PC-9 (cell line): ENCODE data around the gene C6orf163.

Experiments
- EZH2 ChIP-seq: fragments of 200-600 bp; sonication (generic); IDR thresholded peaks from 2 replicates; pipeline ENCODE4 v1.8.0; 2017; ENCODE audit warnings: antibody characterized with exemption, low read depth
- TF ChIP-seq, protein P1 (sequence below): fragments of 200-600 bp; sonication (generic); conservative IDR thresholded peaks from 2 replicates; pipeline ENCODE4 v1.6.1; 2017; ENCODE audit warnings: mixed run types, antibody characterized with exemption, mild to moderate bottlenecking, moderate library complexity

DNA sequence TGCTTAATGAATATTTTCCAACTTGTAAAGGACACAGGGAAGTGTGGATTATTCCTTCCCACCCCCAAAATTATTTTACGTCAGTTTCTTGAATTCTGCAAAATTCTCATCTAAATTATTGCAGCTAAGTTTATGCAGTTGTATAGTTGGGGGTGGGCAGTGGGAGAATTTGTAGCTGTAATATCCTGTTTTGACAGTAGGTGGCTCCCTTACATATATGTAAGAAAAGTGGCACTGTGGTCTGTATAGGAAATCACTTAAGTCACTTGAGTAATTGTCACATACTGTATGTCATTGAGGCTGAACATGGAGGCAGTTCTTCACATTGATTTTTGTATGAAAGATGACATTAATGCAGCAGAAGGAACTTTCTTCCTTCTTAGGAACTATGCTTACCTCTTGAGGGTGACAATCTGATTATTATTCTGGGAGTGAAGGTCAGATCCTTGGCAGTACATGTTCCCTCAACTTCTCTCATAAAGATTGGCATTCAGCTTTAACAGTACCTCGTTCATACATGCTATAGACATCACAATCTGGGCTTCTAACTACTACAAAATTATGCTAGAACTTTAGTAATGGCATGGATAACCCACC lies 48.5 kb downstream of the C6orf163 start:
- TF ChIP-seq, protein P1, sequence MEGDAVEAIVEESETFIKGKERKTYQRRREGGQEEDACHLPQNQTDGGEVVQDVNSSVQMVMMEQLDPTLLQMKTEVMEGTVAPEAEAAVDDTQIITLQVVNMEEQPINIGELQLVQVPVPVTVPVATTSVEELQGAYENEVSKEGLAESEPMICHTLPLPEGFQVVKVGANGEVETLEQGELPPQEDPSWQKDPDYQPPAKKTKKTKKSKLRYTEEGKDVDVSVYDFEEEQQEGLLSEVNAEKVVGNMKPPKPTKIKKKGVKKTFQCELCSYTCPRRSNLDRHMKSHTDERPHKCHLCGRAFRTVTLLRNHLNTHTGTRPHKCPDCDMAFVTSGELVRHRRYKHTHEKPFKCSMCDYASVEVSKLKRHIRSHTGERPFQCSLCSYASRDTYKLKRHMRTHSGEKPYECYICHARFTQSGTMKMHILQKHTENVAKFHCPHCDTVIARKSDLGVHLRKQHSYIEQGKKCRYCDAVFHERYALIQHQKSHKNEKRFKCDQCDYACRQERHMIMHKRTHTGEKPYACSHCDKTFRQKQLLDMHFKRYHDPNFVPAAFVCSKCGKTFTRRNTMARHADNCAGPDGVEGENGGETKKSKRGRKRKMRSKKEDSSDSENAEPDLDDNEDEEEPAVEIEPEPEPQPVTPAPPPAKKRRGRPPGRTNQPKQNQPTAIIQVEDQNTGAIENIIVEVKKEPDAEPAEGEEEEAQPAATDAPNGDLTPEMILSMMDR, result peak; percentile 76
- TF ChIP-seq EZH2, result no peak
